B cell (primary cell): ENCODE results near the gene DNPH1. TPM values are rescaled to one million over a fixed set of nuclear protein-coding genes. Genes with fewer than 3 reads are reported as not detected.

Experiments
- ATAC-seq: fragments of 200-7000 bp; cut with Tn5 transposase; one replicate; pipeline ENCODE4 v1.10.0; 2021; ENCODE audit warnings: low read depth, mild to moderate bottlenecking, moderate number of reproducible peaks, moderate library complexity
- CTCF ChIA-PET: fragments of 350-600 bp; sonication (Branson Sonifier 250); formaldehyde crosslinking; loops from one replicate; lab custom pipeline; 2021; ENCODE audit warnings: antibody characterized with exemption, inconsistent platforms; lab: Charles Lee
- POLR2A ChIA-PET: fragments of 350-600 bp; sonication (Branson Sonifier 250); formaldehyde crosslinking; loops from one replicate; lab custom pipeline; 2021; ENCODE audit warnings: antibody characterized with exemption; lab: Charles Lee
- DNase-seq: peaks from one replicate; pipeline ENCODE4 v3.0.0; 2013
- H2AFZ ChIP-seq: 2 replicates; pipeline ENCODE4 v1.6.1; 2012; ENCODE audit warnings: mild to moderate bottlenecking, low read depth, low read length; ENCODE audit not compliant: insufficient read depth, poor library complexity, severe bottlenecking
- H3K27ac ChIP-seq, 2 donors: 1 replicate in 1 of 2; 2 replicates in 1 of 2; pipeline ENCODE4 v1.5.1; 2012 to 2013; ENCODE audit warnings: low read length in 2 of 2, mild to moderate bottlenecking in 2 of 2, moderate library complexity in 1 of 2
- H3K27me3 ChIP-seq, 4 experiments: fragments of 200-600 bp in 1 of 4; sonication (generic) in 1 of 4; replicated peaks in 1 of 4; 1 replicate in 2 of 4; 2 replicates in 2 of 4; pipeline versions ENCODE4 v1.6.1 to v1.7.0; 2013 to 2016; ENCODE audit warnings: low read length in 3 of 4, mild to moderate bottlenecking in 2 of 4, mixed read lengths in 1 of 4, moderate library complexity in 1 of 4; ENCODE audit not compliant: insufficient read depth in 4 of 4, control insufficient read depth in 3 of 4; ENCODE audit errors: control extremely low read depth in 1 of 4
- H3K36me3 ChIP-seq, 2 experiments: replicated peaks in 1 of 2; 1 replicate in 1 of 2; 2 replicates in 1 of 2; pipeline versions ENCODE4 v1.6.1 to v1.7.1; 2013; ENCODE audit warnings: low read length in 1 of 2; ENCODE audit not compliant: insufficient read depth in 2 of 2, control insufficient read depth in 1 of 2; ENCODE audit errors: control extremely low read depth in 1 of 2, extremely low read depth in 1 of 2
- H3K4me1 ChIP-seq, 2 donors: fragments of 200-600 bp in 1 of 2; sonication (generic) in 1 of 2; 1 replicate in 1 of 2; 2 replicates in 1 of 2; pipeline versions ENCODE4 v1.5.1 to v1.6.1; 2013 to 2017; ENCODE audit warnings: low read length in 2 of 2; ENCODE audit not compliant: control insufficient read depth in 2 of 2, insufficient read depth in 2 of 2
- H3K4me2 ChIP-seq: replicated peaks from 2 replicates; pipeline ENCODE3; 2012; ENCODE audit warnings: mild to moderate bottlenecking, low read depth, low read length; ENCODE audit not compliant: poor library complexity, severe bottlenecking
- H3K4me3 ChIP-seq, 5 experiments: fragments of 200-600 bp in 1 of 5; sonication (generic) in 1 of 5; 1 replicate in 3 of 5; 2 replicates in 2 of 5; pipeline versions ENCODE4 v1.5.1 to v1.7.0; 2011 to 2016; ENCODE audit warnings: low read length in 4 of 5, mild to moderate bottlenecking in 4 of 5, low read depth in 2 of 5, control low read depth in 1 of 5, moderate library complexity in 1 of 5; ENCODE audit not compliant: insufficient read depth in 1 of 5; ENCODE audit errors: control extremely low read depth in 1 of 5, extremely low read depth in 1 of 5
- H3K79me2 ChIP-seq: fragments of 200-600 bp; sonication (generic); one replicate; pipeline ENCODE4 v1.6.0; 2016; ENCODE audit warnings: low read length; ENCODE audit not compliant: control insufficient read depth, insufficient read depth
- H3K9ac ChIP-seq: fragments of 200-600 bp; sonication (generic); 2 replicates; pipeline ENCODE4 v1.6.1; 2017; ENCODE audit warnings: mild to moderate bottlenecking, low read length, moderate library complexity
- H3K9me3 ChIP-seq, 3 donors: one replicate each; pipeline versions ENCODE4 v1.6.1 to v1.7.1; 2013; ENCODE audit warnings: low read length in 2 of 3; ENCODE audit not compliant: control insufficient read depth in 2 of 3, insufficient read depth in 1 of 3; ENCODE audit errors: control extremely low read depth in 1 of 3
- H4K20me1 ChIP-seq: 2 replicates; pipeline ENCODE4 v1.6.0; 2012; ENCODE audit warnings: mild to moderate bottlenecking, low read length; ENCODE audit not compliant: insufficient read depth, control insufficient read depth, poor library complexity, severe bottlenecking
- H3K27ac Mint-ChIP-seq: one replicate; pipeline ENCODE4 v1.8.0; 2021; ENCODE audit warnings: mixed read lengths
- H3K27me3 Mint-ChIP-seq: one replicate; pipeline ENCODE4 v1.8.0; 2021; ENCODE audit warnings: mixed read lengths
- H3K4me1 Mint-ChIP-seq: one replicate; pipeline ENCODE4 v1.8.0; 2021; ENCODE audit warnings: mixed read lengths
- H3K4me3 Mint-ChIP-seq: one replicate; pipeline ENCODE4 v1.8.0; 2021; ENCODE audit warnings: mixed read lengths
- H3K9me3 Mint-ChIP-seq: one replicate; pipeline ENCODE4 v1.8.0; 2022; ENCODE audit warnings: mixed read lengths; ENCODE audit not compliant: insufficient read depth
- CTCF ChIP-seq: fragments of 200-600 bp; IDR thresholded peaks from one replicate; pipeline ENCODE4 v1.8.0; 2022; ENCODE audit warnings: antibody characterized with exemption, mild to moderate bottlenecking
- EZH2 ChIP-seq: IDR thresholded peaks from 2 replicates; pipeline ENCODE4 v1.6.1; 2012; ENCODE audit warnings: borderline replicate concordance, low read depth, mild to moderate bottlenecking, moderate library complexity, low read length; ENCODE audit not compliant: insufficient read depth, poor library complexity, severe bottlenecking
- WGBS: methylation state at CpG from one replicate; pipeline ENCODE4 v1.1.5; 2013; ENCODE audit warnings: missing lambda C conversion rate; ENCODE audit not compliant: insufficient coverage; 5-methylcytosine and 5-hydroxymethylcytosine counted together
- intact Hi-C: fragments of 100-400 bp; cut with micrococcal nuclease; formaldehyde crosslinking; loops from one replicate; pipeline ENCODE4 v1.10.0; 2022
- polyA plus RNA-seq: library from polyadenylated mRNA; depleted of rRNA; stranded (reverse); fragments of >200 nt; gene quantifications from 2 replicates; pipeline ENCODE4 v1.2.3, GENCODE V29; 2012
- total RNA-seq, 2 donors: library from RNA; stranded (reverse); fragments of 120-200 nt in 1 of 2; gene quantifications; 1 replicate in 1 of 2; 2 replicates in 1 of 2; pipeline versions ENCODE4 v1.2.3 to v1.2.4, GENCODE V29; 2013 to 2022

Gene DNPH1
- total and polyA plus RNA-seq, 2 donors (not counting 1 experiment from before 2014, with no cell fraction given), result 29.0 to 52.8 TPM

GRCh38 chr6:43239054-43239453 is 9.8 kb upstream of the DNPH1 start:
- Histone ChIP-seq H4K20me1 (no peaks in the 10 kb centered on the region), H2AFZ (no peak overlapping the region), H3K27me3 (peaks cover 0 to 43% (median 26%) of the 10 kb centered on the region in 4 experiments), H3K27ac (no peak overlapping the region), H3K79me2 (no peaks in the 10 kb centered on the region), H3K9ac (no peak overlapping the region), H3K36me3 (no peaks in the 10 kb centered on the region), H3K4me2 (no peak overlapping the region), H3K9me3 (peaks cover 0 to 11% (median 2%) of the 10 kb centered on the region in 3 donors), H3K4me1 (peaks cover 0 to 8% of the 10 kb centered on the region in 2 donors), H3K4me3 (no peak overlapping the region)
- intact Hi-C loops, result no loop called here
- DNase-seq, result no peak
- no peak for ATAC-seq
- WGBS, result no CpG with 5 or more reads among the region's 2 CpGs
- CTCF ChIA-PET, result interaction anchor here (1.2 to 1.7 kb wide), 2 partner anchors 10 to 165 kb away, joined by 3 to 13 read pairs; partner anchors contain the start of gene DNPH1
- peaks cover 4% of the 10 kb centered on the region for H3K9me3 Mint-ChIP-seq
- H3K4me3 Mint-ChIP-seq, result no peak overlapping the region
- POLR2A ChIA-PET, result no interaction called here
- TF ChIP-seq EZH2, result no peak
- TF ChIP-seq CTCF, result no peak
- H3K27me3 Mint-ChIP-seq, result peaks cover 36% of the 10 kb centered on the region
- H3K27ac Mint-ChIP-seq, result no peak overlapping the region
- H3K4me1 Mint-ChIP-seq, result no peaks in the 10 kb centered on the region

- no CpG with 5 or more reads among the region's 2 CpGs for WGBS
- TF ChIP-seq EZH2 (no peak), CTCF (no peak)
- H3K9me3 ChIP-seq, result peaks cover 0 to 7% (median 2%) of the 10 kb centered on the region in 3 donors
- H3K4me1 ChIP-seq, result no peaks in the 10 kb centered on the region
- no peaks in the 10 kb centered on the region for H3K36me3 ChIP-seq
- DNase-seq, result no peak
- peaks cover 0 to 22% (median 6%) of the 10 kb centered on the region in 4 experiments for H3K27me3 ChIP-seq
- H3K9me3 Mint-ChIP-seq, result peaks cover 4% of the 10 kb centered on the region
- H3K4me2 ChIP-seq, result no peak overlapping the region
- ChIA-PET POLR2A (no interaction called here), CTCF (no interaction called here)
- no peak for ATAC-seq
- H3K27ac Mint-ChIP-seq, result no peak overlapping the region
- H3K79me2 ChIP-seq, result no peaks in the 10 kb centered on the region
- no peak overlapping the region for H3K27ac ChIP-seq
- intact Hi-C loops, result no loop called here
- no peak overlapping the region for H3K4me3 Mint-ChIP-seq
- no peaks in the 10 kb centered on the region for H4K20me1 ChIP-seq
- peaks cover 38% of the 10 kb centered on the region for H3K27me3 Mint-ChIP-seq
- no peaks in the 10 kb centered on the region for H3K4me1 Mint-ChIP-seq
- no peak overlapping the region for H3K9ac ChIP-seq
- no peak overlapping the region for H2AFZ ChIP-seq
- H3K4me3 ChIP-seq, result no peak overlapping the region
Observed at GRCh38 chr6:43235841-43236240, 6.6 kb upstream of the DNPH1 start.
